LNCaP clone FGC (cell line): ENCODE data around the gene CXXC5.

Experiments
- DNase-seq: peaks from one replicate; pipeline ENCODE4 v3.0.0-alpha.2; 2011; ENCODE audit warnings: low read depth
- H3K4me3 ChIP-seq: 2 replicates; pipeline ENCODE4 v1.5.1; 2011; ENCODE audit warnings: mild to moderate bottlenecking, low read depth, low read length, control low read depth
- TF ChIP-seq, protein P1 (sequence below): IDR thresholded peaks from 2 replicates; pipeline ENCODE4 v1.5.1; 2012; ENCODE audit warnings: mild to moderate bottlenecking; ENCODE audit not compliant: control insufficient read depth, insufficient read depth; ENCODE audit errors: extremely low read depth

CXXC5 gene

GRCh38 chr5:139647506-139648204, 494 bp upstream of the CXXC5 start:
- H3K4me3 ChIP-seq = peak overlapping the region; percentile 84; the same call in 1 of the 2 replicates
- DNase-seq = no peak
- TF ChIP-seq, protein P1, sequence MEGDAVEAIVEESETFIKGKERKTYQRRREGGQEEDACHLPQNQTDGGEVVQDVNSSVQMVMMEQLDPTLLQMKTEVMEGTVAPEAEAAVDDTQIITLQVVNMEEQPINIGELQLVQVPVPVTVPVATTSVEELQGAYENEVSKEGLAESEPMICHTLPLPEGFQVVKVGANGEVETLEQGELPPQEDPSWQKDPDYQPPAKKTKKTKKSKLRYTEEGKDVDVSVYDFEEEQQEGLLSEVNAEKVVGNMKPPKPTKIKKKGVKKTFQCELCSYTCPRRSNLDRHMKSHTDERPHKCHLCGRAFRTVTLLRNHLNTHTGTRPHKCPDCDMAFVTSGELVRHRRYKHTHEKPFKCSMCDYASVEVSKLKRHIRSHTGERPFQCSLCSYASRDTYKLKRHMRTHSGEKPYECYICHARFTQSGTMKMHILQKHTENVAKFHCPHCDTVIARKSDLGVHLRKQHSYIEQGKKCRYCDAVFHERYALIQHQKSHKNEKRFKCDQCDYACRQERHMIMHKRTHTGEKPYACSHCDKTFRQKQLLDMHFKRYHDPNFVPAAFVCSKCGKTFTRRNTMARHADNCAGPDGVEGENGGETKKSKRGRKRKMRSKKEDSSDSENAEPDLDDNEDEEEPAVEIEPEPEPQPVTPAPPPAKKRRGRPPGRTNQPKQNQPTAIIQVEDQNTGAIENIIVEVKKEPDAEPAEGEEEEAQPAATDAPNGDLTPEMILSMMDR = no peak

DNA sequence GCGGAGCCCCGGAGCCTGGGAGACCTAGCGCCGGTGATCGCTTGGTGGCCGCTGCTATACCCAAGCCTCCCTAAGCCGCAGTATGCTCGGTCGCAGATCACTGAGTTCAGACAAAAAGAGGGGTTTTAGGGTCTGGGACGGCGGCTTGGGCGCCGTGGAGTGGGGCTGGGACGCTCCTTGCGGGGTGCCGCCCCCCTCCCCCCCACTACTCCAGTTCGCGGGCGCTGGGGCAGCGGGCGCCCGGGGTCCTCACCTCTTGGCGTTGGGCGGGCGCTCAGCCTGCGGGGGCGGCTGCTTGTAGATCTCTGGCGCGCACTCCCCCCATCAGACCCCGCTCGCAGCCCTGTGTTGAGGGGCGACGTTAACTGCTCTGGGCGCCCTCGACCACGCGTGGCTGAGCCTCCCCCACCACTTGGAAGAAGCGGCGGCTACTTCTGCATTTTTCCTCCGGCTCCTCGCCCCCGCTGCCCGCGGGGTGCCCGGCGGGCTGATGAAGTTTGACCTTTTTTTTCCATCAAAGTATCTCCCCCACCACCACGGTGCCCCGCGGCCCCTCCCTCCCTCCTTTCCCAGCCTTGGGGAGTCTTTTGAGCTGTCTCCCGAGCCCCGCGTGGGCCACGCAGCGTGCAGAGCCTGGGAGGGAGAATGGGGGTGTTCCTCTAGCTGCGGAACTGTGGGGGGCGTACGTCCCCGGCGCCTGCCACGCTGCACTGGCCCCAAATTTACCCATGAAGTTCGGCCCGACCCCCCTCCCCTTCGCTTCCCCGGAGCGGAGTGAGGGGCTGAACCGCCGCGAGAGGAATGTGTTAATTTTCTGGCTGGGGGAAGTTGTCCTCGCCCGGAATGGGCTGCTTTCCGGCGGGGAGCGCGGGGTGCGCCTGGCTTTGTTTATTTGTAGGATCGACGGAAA, 1.2 kb downstream of the CXXC5 start:
- no peak for DNase-seq
- peak overlapping the region; percentile 84 for H3K4me3 ChIP-seq
- TF ChIP-seq, protein P1 = no peak

DNA sequence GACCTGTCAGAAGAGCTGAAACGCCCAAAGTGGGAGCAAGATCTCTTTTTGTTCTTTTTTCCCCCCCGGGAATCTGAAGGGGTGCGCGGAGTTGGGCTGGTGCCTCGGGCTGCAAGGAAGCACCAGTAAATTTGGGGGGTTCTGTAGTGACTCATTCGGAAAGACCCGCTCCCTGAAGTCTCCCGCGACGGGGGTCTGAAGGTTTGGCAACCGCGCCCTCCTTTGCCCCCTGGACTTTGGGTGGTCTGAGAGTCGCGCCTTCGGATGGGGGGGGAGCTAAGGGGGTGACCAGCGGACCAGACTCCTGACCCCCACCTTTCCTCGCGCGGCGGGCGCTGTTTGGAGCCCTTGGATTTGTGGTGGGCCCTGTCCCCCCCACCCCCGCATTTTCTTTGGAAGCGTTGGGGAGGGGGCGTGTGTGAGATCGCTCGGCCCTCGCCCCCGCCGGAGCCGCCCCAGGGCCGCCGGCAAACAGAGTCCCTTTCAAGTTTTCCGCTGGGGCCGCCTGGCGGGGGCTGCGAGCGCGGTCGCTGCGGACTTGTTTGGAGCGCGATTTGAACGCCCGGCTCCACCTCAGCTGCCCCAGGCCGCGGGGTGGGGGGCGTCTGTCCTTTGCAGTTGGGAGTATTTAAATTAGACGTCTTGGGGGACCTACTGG, 2.0 kb downstream of the CXXC5 start:
- TF ChIP-seq, protein P1 = peak; percentile 25; the same call in 1 of the 2 replicates
- H3K4me3 ChIP-seq = peak overlapping the region; percentile 84
- DNase-seq = no peak

DNA sequence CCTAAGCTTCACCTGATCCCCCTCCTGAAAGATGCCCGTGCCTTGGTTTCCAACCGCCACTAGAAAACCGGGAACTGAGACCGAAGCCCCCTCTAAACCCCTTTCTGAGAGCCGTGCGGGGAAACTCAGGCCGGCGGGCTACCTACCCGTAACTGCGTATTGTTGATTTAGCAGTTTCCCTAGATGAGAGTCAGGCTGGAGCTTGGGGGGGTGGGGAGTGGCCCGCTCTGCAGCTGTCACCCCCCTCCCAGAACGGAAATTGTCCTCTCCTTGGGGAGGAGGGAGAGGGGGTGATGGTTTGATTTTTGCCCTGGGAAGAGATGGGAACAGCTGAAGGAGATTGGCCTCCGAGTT, 2.5 kb downstream of the CXXC5 start:
- no peak for DNase-seq
- H3K4me3 ChIP-seq = peak overlapping the region; percentile 84
- TF ChIP-seq, protein P1 = no peak

- H3K4me3 ChIP-seq = peak overlapping the region; percentile 84
- DNase-seq = peak; percentile 67
- TF ChIP-seq, protein P1 = no peak
These were observed 3.1 kb downstream of the CXXC5 start for GRCh38 chr5:139651043-139651834.
